GM12891 (cell line): ENCODE measurements around the gene DLX2.

ENCODE experiments used
- DNase-seq: peaks from one replicate; pipeline ENCODE4 v3.0.0; 2011; ENCODE audit warnings: low spot score; ENCODE audit not compliant: insufficient read length
- FAIRE-seq: peaks from 2 replicates; lab custom pipeline; 2011; peaks lifted over from hg19 to GRCh38; lab: Jason Lieb, UNC
- PAX5 ChIP-seq: IDR thresholded peaks from 2 replicates; pipeline ENCODE4 v1.6.1; 2011; ENCODE audit warnings: low read length, moderate library complexity, mild to moderate bottlenecking; ENCODE audit not compliant: insufficient read depth, severe bottlenecking
- POLR2A ChIP-seq: IDR thresholded peaks from 2 replicates; pipeline ENCODE4 v1.6.1; 2011; ENCODE audit warnings: low read depth, low read length, control low read depth
- POLR2AphosphoS5 ChIP-seq: IDR thresholded peaks from 2 replicates; pipeline ENCODE4 v1.6.1; 2011; ENCODE audit warnings: low read depth, low read length, control low read depth
- POU2F2 ChIP-seq: IDR thresholded peaks from 2 replicates; pipeline ENCODE4 v1.6.1; 2011; ENCODE audit warnings: low read depth, mild to moderate bottlenecking, control low read depth, low read length, moderate library complexity
- SPI1 ChIP-seq: IDR thresholded peaks from 2 replicates; pipeline ENCODE4 v1.6.1; 2011; ENCODE audit warnings: low read depth, low read length, control low read depth
- TAF1 ChIP-seq: IDR thresholded peaks from 2 replicates; pipeline ENCODE4 v1.6.1; 2011; ENCODE audit warnings: low read depth, low read length, control low read depth

The DLX2 gene

GRCh38 chr2:172052000-172052983 lies 50.4 kb downstream of the DLX2 start:
- no peak for DNase-seq
- TF ChIP-seq PAX5 (no peak), POLR2A (no peak), POU2F2 (no peak), TAF1 (no peak), POLR2AphosphoS5 (no peak), SPI1 (no peak)
- no peak for FAIRE-seq

GRCh38 chr2:172050479-172051125 lies 52.1 kb downstream of the DLX2 start:
- no peak for TF ChIP-seq POLR2AphosphoS5
- DNase-seq (no peak), FAIRE-seq (no peak)

GRCh38 chr2:172049567-172050120 lies 53.1 kb downstream of the DLX2 start:
- DNase-seq (no peak), FAIRE-seq (no peak)
- no peak for TF ChIP-seq POLR2A
- no peak for TF ChIP-seq POU2F2
- no peak for TF ChIP-seq PAX5
